Spleen (tissue), 7 donors: ENCODE results near the gene SLC25A41.

Experiments
- CTCF ChIP-seq, 11 experiments: fragments of 200-600 bp in 7 of 11; fragments of 450-650 bp in 4 of 11; sonication (generic) in 4 of 11; IDR thresholded peaks in 8 of 11; conservative IDR thresholded peaks in 3 of 11; 1 replicate in 7 of 11; 2 replicates in 4 of 11; pipeline versions ENCODE4 v1.4.0 to v1.8.0; 2016 to 2021; ENCODE audit warnings: antibody characterized with exemption in 11 of 11, inconsistent platforms in 4 of 11, mild to moderate bottlenecking in 1 of 11
- POLR2A ChIP-seq, 3 donors: fragments of 450-650 bp; IDR thresholded peaks; one replicate each; pipeline ENCODE4 v1.5.1; 2017; ENCODE audit warnings: antibody characterized with exemption in 3 of 3, mild to moderate bottlenecking in 1 of 3
- donor health status: DM: no; HTN: no; CAD: no; lungs with moderate emphysema.
- donor health status: DM: no; HTN: no; CAD: no.
- donor health status: DM: no; HTN: no; CAD: no.

DNA sequence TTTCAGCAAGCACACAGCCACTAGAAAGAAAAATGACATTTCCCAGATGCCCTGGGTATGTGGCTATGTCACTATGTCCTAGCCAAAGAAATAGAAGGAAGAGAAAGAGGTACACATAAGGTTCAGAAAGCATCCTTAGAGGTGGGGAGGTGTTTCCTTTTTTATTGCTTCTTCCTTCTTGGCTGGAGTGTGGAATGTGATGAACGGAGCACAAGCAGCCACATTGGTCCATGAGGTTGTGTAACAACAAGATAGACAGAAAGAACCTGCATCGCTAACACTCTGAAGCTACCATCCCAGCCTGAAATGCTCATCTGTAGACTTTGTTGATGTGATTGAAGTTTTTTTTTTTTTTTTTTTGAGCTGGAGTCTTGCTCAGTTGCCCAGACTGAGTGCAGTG lies 19.3 kb upstream of the SLC25A41 start:
- TF ChIP-seq POLR2A (IDR thresholded peaks at IDR 0.05) (no peak), CTCF (IDR thresholded peaks at IDR 0.05 in 8 of 11, conservative IDR thresholded peaks at IDR 0.05 in 3 of 11) (no peak)
